ENCODE measurements around the gene CNTNAP2. TPM values are rescaled to one million over a fixed set of nuclear protein-coding genes. Genes with fewer than 3 reads are reported as not detected.

The CNTNAP2 gene
- total and polyA plus RNA-seq, 2 of the 8 experiments (the other 6 are each of a cell fraction or from before 2014, with no cell fraction given), result 27.9 to 71.0 TPM

DNA sequence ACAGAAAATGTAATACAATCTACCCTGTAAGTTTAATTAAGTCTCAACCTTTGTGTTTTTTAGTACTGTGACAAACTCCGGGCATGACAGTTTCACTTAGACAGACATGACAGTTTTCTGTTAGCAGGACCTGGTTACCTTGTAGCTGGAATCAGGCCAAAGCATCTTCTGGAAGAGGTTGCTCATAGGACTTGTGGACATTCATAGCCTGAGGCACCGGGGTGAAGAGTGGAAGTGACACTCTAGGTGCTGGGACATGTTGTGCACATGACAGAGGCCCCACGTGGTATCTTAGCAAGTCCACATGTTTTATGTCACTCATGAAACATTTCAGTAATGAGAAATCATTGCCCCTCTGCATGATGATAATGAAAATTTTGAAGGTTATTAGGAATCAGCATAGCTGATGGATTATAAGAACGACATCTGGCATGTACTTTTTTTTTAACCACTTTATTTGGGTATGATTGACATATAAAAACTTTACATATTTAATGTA lies 441.4 kb downstream of the CNTNAP2 start (continued):
- TF ChIP-seq CREB1 (IDR thresholded peaks at IDR 0.05) (no peak), TEAD4 (IDR thresholded peaks at IDR 0.05; ENCODE audit: low read depth, low read length) (no peak), CBX8 (IDR thresholded peaks at IDR 0.05; ENCODE audit: borderline replicate concordance, low read depth, low read length) (no peak), POU5F1 (IDR thresholded peaks at IDR 0.05; ENCODE audit: low read depth, low read length) (no peak), KDM5A (IDR thresholded peaks at IDR 0.05; ENCODE audit: low read length) (no peak)
- TF ChIP-seq, protein P1, sequence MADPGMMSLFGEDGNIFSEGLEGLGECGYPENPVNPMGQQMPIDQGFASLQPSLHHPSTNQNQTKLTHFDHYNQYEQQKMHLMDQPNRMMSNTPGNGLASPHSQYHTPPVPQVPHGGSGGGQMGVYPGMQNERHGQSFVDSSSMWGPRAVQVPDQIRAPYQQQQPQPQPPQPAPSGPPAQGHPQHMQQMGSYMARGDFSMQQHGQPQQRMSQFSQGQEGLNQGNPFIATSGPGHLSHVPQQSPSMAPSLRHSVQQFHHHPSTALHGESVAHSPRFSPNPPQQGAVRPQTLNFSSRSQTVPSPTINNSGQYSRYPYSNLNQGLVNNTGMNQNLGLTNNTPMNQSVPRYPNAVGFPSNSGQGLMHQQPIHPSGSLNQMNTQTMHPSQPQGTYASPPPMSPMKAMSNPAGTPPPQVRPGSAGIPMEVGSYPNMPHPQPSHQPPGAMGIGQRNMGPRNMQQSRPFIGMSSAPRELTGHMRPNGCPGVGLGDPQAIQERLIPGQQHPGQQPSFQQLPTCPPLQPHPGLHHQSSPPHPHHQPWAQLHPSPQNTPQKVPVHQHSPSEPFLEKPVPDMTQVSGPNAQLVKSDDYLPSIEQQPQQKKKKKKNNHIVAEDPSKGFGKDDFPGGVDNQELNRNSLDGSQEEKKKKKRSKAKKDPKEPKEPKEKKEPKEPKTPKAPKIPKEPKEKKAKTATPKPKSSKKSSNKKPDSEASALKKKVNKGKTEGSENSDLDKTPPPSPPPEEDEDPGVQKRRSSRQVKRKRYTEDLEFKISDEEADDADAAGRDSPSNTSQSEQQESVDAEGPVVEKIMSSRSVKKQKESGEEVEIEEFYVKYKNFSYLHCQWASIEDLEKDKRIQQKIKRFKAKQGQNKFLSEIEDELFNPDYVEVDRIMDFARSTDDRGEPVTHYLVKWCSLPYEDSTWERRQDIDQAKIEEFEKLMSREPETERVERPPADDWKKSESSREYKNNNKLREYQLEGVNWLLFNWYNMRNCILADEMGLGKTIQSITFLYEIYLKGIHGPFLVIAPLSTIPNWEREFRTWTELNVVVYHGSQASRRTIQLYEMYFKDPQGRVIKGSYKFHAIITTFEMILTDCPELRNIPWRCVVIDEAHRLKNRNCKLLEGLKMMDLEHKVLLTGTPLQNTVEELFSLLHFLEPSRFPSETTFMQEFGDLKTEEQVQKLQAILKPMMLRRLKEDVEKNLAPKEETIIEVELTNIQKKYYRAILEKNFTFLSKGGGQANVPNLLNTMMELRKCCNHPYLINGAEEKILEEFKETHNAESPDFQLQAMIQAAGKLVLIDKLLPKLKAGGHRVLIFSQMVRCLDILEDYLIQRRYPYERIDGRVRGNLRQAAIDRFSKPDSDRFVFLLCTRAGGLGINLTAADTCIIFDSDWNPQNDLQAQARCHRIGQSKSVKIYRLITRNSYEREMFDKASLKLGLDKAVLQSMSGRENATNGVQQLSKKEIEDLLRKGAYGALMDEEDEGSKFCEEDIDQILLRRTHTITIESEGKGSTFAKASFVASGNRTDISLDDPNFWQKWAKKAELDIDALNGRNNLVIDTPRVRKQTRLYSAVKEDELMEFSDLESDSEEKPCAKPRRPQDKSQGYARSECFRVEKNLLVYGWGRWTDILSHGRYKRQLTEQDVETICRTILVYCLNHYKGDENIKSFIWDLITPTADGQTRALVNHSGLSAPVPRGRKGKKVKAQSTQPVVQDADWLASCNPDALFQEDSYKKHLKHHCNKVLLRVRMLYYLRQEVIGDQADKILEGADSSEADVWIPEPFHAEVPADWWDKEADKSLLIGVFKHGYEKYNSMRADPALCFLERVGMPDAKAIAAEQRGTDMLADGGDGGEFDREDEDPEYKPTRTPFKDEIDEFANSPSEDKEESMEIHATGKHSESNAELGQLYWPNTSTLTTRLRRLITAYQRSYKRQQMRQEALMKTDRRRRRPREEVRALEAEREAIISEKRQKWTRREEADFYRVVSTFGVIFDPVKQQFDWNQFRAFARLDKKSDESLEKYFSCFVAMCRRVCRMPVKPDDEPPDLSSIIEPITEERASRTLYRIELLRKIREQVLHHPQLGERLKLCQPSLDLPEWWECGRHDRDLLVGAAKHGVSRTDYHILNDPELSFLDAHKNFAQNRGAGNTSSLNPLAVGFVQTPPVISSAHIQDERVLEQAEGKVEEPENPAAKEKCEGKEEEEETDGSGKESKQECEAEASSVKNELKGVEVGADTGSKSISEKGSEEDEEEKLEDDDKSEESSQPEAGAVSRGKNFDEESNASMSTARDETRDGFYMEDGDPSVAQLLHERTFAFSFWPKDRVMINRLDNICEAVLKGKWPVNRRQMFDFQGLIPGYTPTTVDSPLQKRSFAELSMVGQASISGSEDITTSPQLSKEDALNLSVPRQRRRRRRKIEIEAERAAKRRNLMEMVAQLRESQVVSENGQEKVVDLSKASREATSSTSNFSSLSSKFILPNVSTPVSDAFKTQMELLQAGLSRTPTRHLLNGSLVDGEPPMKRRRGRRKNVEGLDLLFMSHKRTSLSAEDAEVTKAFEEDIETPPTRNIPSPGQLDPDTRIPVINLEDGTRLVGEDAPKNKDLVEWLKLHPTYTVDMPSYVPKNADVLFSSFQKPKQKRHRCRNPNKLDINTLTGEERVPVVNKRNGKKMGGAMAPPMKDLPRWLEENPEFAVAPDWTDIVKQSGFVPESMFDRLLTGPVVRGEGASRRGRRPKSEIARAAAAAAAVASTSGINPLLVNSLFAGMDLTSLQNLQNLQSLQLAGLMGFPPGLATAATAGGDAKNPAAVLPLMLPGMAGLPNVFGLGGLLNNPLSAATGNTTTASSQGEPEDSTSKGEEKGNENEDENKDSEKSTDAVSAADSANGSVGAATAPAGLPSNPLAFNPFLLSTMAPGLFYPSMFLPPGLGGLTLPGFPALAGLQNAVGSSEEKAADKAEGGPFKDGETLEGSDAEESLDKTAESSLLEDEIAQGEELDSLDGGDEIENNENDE (IDR thresholded peaks at IDR 0.05; ENCODE audit: insufficient replicate concordance, low read length), result no peak
